ENCODE data around the gene SPATS2.
A peak's percentile ranks its signal among the peaks of the same experiment; 100 is the strongest.

SPATS2 gene

GRCh38 chr12:49543914-49544815 lies 176.9 kb downstream of the SPATS2 start:
- no peak for DNase-seq

DNA sequence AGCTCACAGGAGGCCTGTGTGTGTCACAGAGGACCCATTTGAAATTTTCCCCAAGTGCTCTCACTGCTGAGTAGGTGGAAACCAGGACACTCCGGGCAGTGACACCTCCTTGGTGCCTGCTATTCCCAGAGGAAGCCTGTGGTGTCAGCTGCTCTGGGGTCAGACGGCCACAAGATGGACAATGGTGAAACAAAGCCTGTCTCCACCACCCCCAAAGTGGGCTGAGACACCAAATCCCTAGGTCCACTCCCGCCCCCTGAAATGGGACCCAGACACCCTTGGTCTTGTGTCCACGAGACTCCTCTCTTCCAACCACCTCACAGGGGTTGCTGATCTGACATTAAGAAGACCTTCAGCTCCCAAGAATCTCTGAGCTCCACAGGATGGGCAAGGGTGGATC lies 178.6 kb downstream of the SPATS2 start:
- no peak for DNase-seq

DNA sequence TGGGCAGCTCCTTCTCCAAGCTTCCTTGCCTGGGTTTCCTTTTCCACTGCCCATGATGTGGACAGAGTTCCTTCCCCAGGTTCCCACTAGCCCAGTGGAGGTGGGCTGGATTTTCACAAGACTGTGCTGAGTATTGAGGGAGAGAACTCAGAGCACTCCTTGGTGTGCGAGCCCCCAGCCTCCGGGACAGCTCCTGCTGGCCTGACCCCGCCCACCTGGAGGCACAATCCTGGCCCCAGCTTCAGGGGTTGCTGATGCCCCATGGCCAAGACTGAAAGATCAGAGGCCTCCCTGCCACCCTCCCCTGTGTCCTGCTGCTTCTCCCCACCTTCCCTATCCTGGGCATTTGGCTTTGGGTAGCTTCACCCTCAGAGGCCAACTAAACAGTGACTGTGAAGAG lies 179.2 kb downstream of the SPATS2 start:
- DNase-seq = no peak

DNA sequence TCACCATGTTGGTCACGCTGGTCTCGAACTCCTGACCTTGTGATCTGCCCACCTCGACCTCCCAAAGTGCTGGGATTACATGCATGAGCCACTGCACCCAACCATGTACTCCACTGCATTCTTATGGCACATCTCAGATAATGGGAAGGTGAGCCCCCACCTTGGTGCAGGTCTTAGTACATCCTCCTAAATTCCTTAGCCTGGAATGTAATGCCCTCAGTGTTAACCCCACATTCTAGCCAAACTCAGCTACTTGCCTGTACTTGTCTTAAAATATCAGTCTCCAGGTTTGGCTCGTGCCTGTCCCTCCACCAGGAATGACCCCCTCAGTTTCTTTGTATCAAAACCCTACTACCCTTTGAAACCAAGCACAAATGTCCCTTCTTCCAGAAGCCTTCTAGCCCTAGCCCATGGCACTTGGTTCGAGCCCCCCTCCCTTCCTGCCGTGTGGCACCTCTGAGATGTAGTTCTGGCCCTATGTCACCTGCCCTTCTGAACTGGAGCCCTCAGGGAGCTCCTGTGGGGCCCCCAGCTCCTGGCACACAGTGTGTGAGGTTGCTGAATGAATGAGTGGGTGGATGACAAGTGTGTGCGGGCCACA lies 179.9 kb downstream of the SPATS2 start:
- no peak for DNase-seq

GRCh38 chr12:49548481-49548821 lies 181.2 kb downstream of the SPATS2 start:
- DNase-seq = no peak

DNA sequence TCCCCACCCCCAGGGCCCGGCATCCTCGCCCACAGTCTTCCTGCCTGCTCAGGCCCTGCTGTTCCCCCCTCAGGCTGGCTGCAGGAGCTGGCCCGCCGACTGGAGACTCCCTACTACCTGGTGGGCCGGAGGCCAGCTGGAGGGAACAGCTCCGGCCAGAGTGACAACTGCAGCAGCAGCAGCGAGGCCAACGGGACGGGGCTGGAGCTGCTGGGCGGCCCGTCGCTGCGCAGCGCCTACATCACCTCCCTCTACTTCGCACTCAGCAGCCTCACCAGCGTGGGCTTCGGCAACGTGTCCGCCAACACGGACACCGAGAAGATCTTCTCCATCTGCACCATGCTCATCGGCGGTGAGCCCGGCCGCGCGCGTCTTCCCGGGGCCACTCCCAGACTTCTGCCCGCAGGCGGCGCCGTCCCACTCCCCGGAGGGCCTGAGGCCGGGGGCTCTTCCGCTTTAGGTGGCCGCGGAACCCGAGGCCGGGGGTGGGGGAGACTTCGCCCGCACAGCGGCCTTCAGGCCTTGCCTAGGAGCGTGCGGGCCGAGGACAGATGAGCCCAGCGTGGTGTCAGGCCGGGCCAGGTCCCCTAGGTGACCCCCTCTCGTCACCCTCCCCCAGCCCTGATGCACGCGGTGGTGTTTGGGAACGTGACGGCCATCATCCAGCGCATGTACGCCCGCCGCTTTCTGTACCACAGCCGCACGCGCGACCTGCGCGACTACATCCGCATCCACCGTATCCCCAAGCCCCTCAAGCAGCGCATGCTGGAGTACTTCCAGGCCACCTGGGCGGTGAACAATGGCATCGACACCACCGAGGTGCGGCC lies 181.8 kb downstream of the SPATS2 start:
- peak; percentile 44 for DNase-seq

GRCh38 chr12:49549735-49550692 lies 182.8 kb downstream of the SPATS2 start:
- no peak for DNase-seq

DNA sequence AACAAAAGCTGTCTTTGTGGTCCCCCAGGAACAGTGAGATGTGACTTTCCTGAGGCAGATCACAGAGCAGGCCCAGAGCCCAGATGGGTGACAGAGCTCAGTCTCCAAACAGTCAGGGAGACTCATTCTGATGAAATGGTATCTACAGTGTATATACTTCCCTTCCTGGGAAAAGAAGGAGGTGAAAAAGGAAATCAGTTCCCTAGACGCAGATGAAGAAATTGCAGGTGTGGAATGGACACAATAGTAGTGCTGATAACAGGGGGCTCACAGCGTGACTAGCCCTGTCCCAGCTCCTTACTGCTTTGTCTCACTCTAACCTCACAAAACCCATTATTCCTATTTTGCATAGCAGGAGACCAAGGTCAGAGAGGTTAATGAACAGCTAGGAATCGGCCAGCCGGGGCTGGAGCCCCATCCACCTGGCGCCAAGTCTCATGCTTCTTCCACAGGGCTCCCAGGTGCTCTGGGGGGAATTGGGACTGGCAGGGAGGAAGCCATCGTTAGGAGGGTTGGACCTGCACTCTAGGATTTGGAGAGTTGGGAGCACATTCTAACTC lies 183.5 kb downstream of the SPATS2 start:
- DNase-seq = no peak

- no peak for DNase-seq
Observed at GRCh38 chr12:49552014-49552413, 184.8 kb downstream of the SPATS2 start.

- no peak for DNase-seq
Observed at GRCh38 chr12:49552425-49552824, 185.2 kb downstream of the SPATS2 start.

DNA sequence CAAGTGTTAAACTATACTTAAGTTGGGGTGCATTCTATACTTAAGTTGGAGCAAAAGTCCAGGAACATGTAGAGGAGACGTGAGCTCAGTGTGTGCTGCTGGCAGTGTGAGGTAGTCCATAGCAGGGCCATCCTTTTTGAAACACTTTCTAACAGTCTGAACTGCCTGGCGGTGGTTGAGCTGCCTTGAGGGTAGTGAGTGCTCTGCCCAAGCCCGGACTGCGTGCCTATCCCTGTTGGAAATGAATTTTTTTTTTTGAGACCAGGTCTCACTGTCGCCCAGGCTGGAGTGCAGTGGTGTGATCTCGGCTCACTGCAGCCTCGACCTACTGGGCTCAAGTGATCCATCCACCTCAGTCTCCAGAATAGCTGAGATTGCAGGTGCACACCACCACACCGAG lies 185.6 kb downstream of the SPATS2 start:
- DNase-seq = no peak

DNA sequence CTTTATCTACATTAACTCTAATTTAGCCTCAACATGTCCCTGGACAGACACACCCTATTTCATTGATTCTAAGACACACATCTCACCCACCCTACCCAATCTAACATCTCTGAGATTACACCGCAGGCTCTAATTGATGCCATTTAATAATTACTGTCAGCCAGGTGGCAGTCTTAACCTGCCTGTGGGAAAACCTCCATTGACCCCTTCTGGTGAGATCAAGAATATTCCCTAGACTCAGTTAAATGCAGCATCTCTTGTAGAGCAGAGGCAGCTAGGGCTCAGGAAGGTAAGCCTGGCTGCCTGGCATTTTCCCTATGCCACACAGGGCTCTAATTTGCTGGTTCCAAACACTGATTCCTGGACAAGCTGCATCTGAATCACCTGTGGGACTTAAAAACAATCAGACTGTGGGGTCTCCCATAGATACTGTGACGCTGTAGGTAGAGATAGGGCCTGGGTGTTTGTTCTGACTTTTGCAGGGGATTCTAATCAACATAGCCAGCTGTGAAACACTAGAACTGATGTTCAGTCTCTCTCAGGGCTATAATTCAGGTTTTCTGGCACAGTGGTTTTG lies 186.3 kb downstream of the SPATS2 start:
- DNase-seq = no peak

DNA sequence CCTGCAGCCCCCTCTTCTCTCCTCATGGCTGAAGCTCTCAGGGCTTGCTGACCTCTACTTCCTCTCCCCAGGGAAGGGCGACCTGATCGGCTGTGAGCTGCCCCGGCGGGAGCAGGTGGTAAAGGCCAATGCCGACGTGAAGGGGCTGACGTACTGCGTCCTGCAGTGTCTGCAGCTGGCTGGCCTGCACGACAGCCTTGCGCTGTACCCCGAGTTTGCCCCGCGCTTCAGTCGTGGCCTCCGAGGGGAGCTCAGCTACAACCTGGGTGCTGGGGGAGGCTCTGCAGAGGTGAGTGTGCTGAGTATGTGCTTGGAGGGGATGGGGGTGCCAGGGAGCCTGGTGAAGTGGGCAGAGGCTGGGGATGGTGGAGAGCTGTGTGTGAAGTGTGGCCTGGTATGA lies 187.0 kb downstream of the SPATS2 start:
- no peak for DNase-seq

DNA sequence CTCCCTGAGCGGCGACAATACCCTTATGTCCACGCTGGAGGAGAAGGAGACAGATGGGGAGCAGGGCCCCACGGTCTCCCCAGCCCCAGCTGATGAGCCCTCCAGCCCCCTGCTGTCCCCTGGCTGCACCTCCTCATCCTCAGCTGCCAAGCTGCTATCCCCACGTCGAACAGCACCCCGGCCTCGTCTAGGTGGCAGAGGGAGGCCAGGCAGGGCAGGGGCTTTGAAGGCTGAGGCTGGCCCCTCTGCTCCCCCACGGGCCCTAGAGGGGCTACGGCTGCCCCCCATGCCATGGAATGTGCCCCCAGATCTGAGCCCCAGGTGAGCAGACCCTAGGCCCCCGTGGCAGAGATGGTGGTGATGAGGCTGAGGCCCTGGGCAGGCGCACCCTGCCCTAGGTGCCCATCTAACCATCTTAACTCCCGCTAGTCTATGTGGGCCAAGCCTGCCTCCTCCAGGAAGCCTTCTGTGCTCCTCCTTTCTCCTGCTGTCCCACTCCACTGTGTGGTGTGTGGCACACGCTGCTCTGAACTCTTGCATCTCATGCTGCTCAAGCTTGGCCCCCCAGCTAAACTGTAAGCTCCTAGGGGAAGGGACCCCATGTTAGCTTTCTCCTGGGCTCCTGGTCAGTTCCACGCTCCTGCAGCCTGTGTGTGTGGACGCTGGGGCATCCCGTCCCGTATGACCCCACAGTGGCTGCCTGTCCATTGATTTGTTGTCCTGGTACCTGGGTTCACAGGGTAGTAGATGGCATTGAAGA lies 188.5 kb downstream of the SPATS2 start:
- DNase-seq = no peak

DNA sequence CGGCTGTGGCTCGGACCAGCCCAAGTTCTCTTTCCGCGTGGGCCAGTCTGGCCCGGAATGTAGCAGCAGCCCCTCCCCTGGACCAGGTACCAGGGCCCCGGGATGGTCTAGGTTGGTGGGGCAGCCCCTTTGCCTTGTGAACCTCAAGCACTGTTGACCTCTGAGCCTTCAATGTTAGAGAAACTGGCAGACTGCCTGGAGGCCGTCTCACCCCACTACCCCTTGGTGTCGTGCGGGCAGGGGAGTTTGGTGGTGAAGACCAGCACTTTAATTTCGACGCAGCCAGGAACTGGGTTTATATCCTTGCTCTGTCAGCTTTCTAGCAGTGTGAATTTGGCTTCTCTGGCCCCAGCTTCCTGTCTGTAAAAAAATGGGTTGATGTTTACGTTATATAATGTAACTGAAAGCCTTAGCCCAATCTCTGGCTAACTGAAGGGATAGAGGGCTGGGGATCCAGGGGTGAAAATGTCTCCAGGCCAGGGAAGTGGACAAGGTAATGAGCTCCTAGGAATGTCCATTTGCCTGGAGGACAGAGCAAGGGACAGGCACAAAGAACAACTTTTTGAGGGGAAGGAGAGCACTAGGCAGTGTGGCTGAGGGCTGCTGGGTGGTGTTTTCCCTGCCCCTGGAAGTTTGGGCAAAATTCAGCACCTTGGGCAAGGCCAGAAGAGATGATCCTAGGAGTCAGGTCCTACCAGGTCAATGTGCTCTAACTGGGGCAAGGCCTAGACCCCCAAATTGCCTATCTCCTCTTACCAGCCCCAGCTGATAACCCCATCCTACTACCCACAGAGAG lies 189.3 kb downstream of the SPATS2 start:
- no peak for DNase-seq

DNA sequence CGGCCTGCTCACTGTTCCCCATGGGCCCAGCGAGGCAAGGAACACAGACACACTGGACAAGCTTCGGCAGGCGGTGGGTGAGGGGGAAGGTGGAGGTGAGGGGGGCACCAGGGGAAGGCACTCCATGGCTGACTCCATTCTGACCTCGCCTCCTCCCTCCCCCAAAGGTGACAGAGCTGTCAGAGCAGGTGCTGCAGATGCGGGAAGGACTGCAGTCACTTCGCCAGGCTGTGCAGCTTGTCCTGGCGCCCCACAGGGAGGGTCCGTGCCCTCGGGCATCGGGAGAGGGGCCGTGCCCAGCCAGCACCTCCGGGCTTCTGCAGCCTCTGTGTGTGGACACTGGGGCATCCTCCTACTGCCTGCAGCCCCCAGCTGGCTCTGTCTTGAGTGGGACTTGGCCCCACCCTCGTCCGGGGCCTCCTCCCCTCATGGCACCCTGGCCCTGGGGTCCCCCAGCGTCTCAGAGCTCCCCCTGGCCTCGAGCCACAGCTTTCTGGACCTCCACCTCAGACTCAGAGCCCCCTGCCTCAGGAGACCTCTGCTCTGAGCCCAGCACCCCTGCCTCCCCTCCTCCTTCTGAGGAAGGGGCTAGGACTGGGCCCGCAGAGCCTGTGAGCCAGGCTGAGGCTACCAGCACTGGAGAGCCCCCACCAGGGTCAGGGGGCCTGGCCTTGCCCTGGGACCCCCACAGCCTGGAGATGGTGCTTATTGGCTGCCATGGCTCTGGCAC lies 190.1 kb downstream of the SPATS2 start:
- DNase-seq = no peak

DNA sequence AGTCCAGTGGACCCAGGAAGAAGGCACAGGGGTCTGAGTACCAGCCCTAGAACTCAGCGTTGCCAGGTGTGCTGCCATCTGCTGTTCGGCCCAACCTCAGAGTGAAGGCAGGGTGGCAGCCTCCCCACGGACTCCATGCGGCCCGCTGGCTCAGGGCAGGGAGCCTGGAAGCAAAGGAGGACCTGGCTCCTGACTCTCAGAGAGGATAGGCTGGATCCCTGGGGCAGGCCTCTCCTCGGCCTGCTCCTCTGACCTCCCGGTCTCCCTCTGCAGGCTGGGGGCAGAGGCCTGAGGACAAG lies 190.6 kb downstream of the SPATS2 start:
- no peak for DNase-seq

DNA sequence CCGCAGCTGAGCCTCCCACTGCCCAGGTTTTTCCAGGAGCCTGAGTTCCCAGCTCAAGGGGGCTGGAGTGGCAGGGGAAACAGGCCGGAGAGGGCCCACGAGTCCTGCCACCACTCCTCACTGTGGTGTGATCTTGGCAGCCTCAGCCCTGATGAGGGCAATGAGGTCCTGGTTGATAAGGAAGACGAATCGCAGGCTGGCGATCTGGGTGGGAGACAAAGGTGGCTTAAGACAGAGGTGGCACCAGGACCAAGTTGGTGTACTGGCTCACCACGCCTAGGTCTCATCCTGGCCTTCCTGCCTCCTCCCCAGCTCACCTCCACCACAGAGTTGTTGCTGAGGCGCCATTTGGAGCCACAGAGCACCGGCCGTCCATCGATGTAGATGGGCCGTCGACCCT lies 191.3 kb downstream of the SPATS2 start:
- no peak for DNase-seq

GRCh38 chr12:49559011-49559675 lies 191.9 kb downstream of the SPATS2 start:
- no peak for DNase-seq

Measured in stimulated activated CD4-positive, alpha-beta T cell treated with anti-CD3 and anti-CD28 coated beads, Interleukin-4, amount 100 ng/mL, for 1 hour (primary cell).